H9 (cell line): ENCODE results near the gene FGFR3. TPM values are rescaled to one million over a fixed set of nuclear protein-coding genes. Genes with fewer than 3 reads are reported as not detected.

Experiments
- DNase-seq: peaks from one replicate; pipeline ENCODE4 v3.0.0-alpha.2; 2017
- H2AFZ ChIP-seq: one replicate; pipeline ENCODE4 v1.6.1; 2013; ENCODE audit warnings: mild to moderate bottlenecking, low read length, control low read depth, moderate library complexity
- H2AK5ac ChIP-seq: 2 replicates; pipeline ENCODE4 v1.6.1; 2013; ENCODE audit warnings: low read length, control low read depth, mixed read lengths; ENCODE audit not compliant: insufficient read length
- H2BK120ac ChIP-seq: one replicate; pipeline ENCODE4 v1.6.1; 2013; ENCODE audit warnings: low read depth, mild to moderate bottlenecking, low read length, control low read depth, inconsistent platforms; ENCODE audit not compliant: poor library complexity, severe bottlenecking
- H2BK12ac ChIP-seq: 2 replicates; pipeline ENCODE4 v1.6.1; 2013; ENCODE audit warnings: low read length, control low read depth, mixed read lengths, low read depth; ENCODE audit not compliant: insufficient read length
- H2BK15ac ChIP-seq: 2 replicates; pipeline ENCODE4 v1.6.1; 2013; ENCODE audit warnings: low read depth, low read length, control low read depth
- H2BK20ac ChIP-seq: one replicate; pipeline ENCODE4 v1.6.1; 2013; ENCODE audit warnings: low read depth, mild to moderate bottlenecking, low read length, control low read depth, inconsistent platforms; ENCODE audit not compliant: poor library complexity, severe bottlenecking
- H2BK5ac ChIP-seq: 2 replicates; pipeline ENCODE4 v1.6.1; 2013; ENCODE audit warnings: low read length, control low read depth, mixed read lengths; ENCODE audit not compliant: insufficient read length
- H3K14ac ChIP-seq: 2 replicates; pipeline ENCODE4 v1.6.1; 2013; ENCODE audit warnings: low read length, control low read depth; ENCODE audit not compliant: insufficient read depth
- H3K18ac ChIP-seq: 2 replicates; pipeline ENCODE4 v1.6.1; 2013; ENCODE audit warnings: low read depth, mild to moderate bottlenecking, mixed read lengths, low read length, control low read depth; ENCODE audit not compliant: insufficient read length
- H3K23ac ChIP-seq: 2 replicates; pipeline ENCODE4 v1.6.1; 2013; ENCODE audit warnings: low read length, control low read depth, mixed read lengths, low read depth; ENCODE audit not compliant: insufficient read length
- H3K23me2 ChIP-seq: 2 replicates; pipeline ENCODE4 v1.6.1; 2013; ENCODE audit warnings: low read depth, mild to moderate bottlenecking, mixed read lengths, low read length, control low read depth; ENCODE audit not compliant: insufficient read length, poor library complexity, severe bottlenecking
- H3K27ac ChIP-seq: 2 replicates; pipeline ENCODE4 v1.5.1; 2013; ENCODE audit warnings: low read length, control low read depth, mixed read lengths, low read depth; ENCODE audit not compliant: insufficient read length
- H3K27me3 ChIP-seq: 2 replicates; pipeline ENCODE4 v1.6.1; 2013; ENCODE audit warnings: low read length, control low read depth, inconsistent platforms; ENCODE audit not compliant: insufficient read depth
- H3K4ac ChIP-seq: 2 replicates; pipeline ENCODE4 v1.6.1; 2013; ENCODE audit warnings: low read depth, mild to moderate bottlenecking, control low read depth, inconsistent platforms, low read length, moderate library complexity
- H3K4me1 ChIP-seq: 2 replicates; pipeline ENCODE4 v1.6.1; 2013; ENCODE audit warnings: low read length, control low read depth, inconsistent platforms; ENCODE audit not compliant: insufficient read depth
- H3K4me2 ChIP-seq: 2 replicates; pipeline ENCODE4 v1.6.1; 2013; ENCODE audit warnings: low read length, control low read depth, mixed read lengths; ENCODE audit not compliant: insufficient read length, insufficient read depth
- H3K56ac ChIP-seq: 2 replicates; pipeline ENCODE4 v1.6.1; 2013; ENCODE audit warnings: low read depth, mild to moderate bottlenecking, mixed read lengths, low read length, control low read depth; ENCODE audit not compliant: insufficient read length
- H3K79me1 ChIP-seq: 2 replicates; pipeline ENCODE4 v1.6.1; 2013; ENCODE audit warnings: low read depth, mild to moderate bottlenecking, moderate library complexity, low read length, control low read depth, inconsistent platforms; ENCODE audit not compliant: insufficient read depth, poor library complexity, severe bottlenecking
- H3K79me2 ChIP-seq: 2 replicates; pipeline ENCODE4 v1.6.1; 2013; ENCODE audit warnings: low read length, control low read depth, inconsistent platforms; ENCODE audit not compliant: insufficient read depth
- H3K9ac ChIP-seq: 2 replicates; pipeline ENCODE4 v1.6.1; 2013; ENCODE audit warnings: low read length, control low read depth, mixed read lengths; ENCODE audit not compliant: insufficient read length; ENCODE audit errors: extremely low read depth
- H3K9me3 ChIP-seq: one replicate; pipeline ENCODE4 v1.6.1; 2013; ENCODE audit warnings: low read depth, low read length, inconsistent platforms; ENCODE audit not compliant: control insufficient read depth
- H3T11ph ChIP-seq: one replicate; pipeline ENCODE4 v1.6.1; 2013; ENCODE audit warnings: mild to moderate bottlenecking, low read length, control low read depth, inconsistent platforms
- H4K20me1 ChIP-seq: one replicate; pipeline ENCODE4 v1.6.1; 2013; ENCODE audit not compliant: control insufficient read depth, insufficient read length, insufficient read depth
- H4K5ac ChIP-seq: 2 replicates; pipeline ENCODE4 v1.6.1; 2013; ENCODE audit warnings: low read depth, mild to moderate bottlenecking, mixed read lengths, low read length, control low read depth; ENCODE audit not compliant: insufficient read length
- H4K8ac ChIP-seq: replicated peaks from 2 replicates; pipeline ENCODE4 v1.6.1; 2013; ENCODE audit warnings: low read length, control low read depth, mixed read lengths, low read depth; ENCODE audit not compliant: insufficient read length
- H4K91ac ChIP-seq: 2 replicates; pipeline ENCODE4 v1.6.1; 2013; ENCODE audit warnings: low read depth, mild to moderate bottlenecking, moderate library complexity, mixed read lengths, low read length, control low read depth; ENCODE audit not compliant: insufficient read length
- H3K27ac Mint-ChIP-seq, 3 experiments: 2 replicates in 2 of 3; 3 replicates in 1 of 3; pipeline ENCODE4 v1.8.0; 2020 to 2021; ENCODE audit warnings: mixed read lengths in 3 of 3, mild to moderate bottlenecking in 1 of 3, moderate library complexity in 1 of 3
- H3K27me3 Mint-ChIP-seq: 2 replicates; pipeline ENCODE4 v1.8.0; 2021; ENCODE audit warnings: low read depth, mild to moderate bottlenecking, moderate library complexity, mixed read lengths
- H3K36me3 Mint-ChIP-seq, 3 experiments: 2 replicates in 2 of 3; 3 replicates in 1 of 3; pipeline ENCODE4 v1.8.0; 2020 to 2021; ENCODE audit warnings: low read depth in 3 of 3, mixed read lengths in 3 of 3; ENCODE audit not compliant: insufficient read depth in 1 of 3
- H3K4me1 Mint-ChIP-seq, 2 experiments: 2 replicates each; pipeline ENCODE4 v1.8.0; 2020; ENCODE audit warnings: mixed read lengths in 2 of 2
- H3K4me3 Mint-ChIP-seq, 2 experiments: 2 replicates in 1 of 2; 3 replicates in 1 of 2; pipeline ENCODE4 v1.8.0; 2020 to 2021; ENCODE audit warnings: mild to moderate bottlenecking in 2 of 2, mixed read lengths in 2 of 2, moderate library complexity in 1 of 2
- H3K9me3 Mint-ChIP-seq, 2 experiments: 2 replicates in 1 of 2; 3 replicates in 1 of 2; pipeline ENCODE4 v1.8.0; 2020; ENCODE audit warnings: mild to moderate bottlenecking in 2 of 2, mixed read lengths in 2 of 2, moderate library complexity in 1 of 2
- WGBS: extraction: QIAGEN DNeasy Blood & Tissue Kit; methylation state at CpG from one replicate; pipeline ENCODE4 v1.1.7; 2013; ENCODE audit warnings: missing lambda C conversion rate, low lambda C conversion rate, mixed read lengths; ENCODE audit not compliant: insufficient read length; ENCODE audit errors: extremely low coverage; 5-methylcytosine and 5-hydroxymethylcytosine counted together
- total RNA-seq: library from RNA; stranded (reverse); gene quantifications from 2 replicates; pipeline ENCODE4 v1.2.1, GENCODE V29; 2021
- TF ChIP-seq, protein P1 (sequence below): fragments of 200-600 bp; sonication (generic); conservative IDR thresholded peaks from 3 replicates; pipeline ENCODE4 v1.8.0; 2021; ENCODE audit warnings: antibody characterized with exemption, mild to moderate bottlenecking

Gene FGFR3
- total RNA-seq, 1 experiment from 2014 or later: 75.7 TPM

DNA sequence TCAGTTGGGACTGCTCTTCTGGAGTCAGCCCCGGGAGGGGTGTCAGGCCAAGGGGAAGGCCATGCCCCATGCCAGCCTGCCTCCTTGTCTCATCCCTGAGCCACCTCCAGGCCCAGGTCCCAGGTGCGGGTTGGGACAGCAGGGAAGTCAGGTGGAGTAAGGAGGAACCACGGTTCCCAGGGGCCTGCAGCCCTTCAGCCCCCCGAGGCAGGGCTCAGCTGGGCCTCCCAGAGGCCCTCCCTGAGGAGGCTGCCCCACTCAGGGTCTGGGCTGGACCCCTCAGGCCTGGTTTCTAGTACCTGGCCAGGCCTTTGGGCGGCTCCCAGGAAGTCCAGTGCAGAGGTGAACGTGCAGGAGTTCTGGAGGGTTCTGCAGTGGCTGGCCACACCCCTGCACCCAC is 23.4 kb upstream of the FGFR3 start:
- H3K4me3 Mint-ChIP-seq: no peak overlapping the region
- Histone ChIP-seq H3K27ac (no peak overlapping the region), H3K23ac (no peak overlapping the region), H3K79me1 (no peaks in the 10 kb centered on the region), H4K91ac (no peak overlapping the region), H3K4me2 (no peak overlapping the region), H3T11ph (no peak overlapping the region), H3K23me2 (peaks cover 3% of the 10 kb centered on the region), H4K8ac (no peak overlapping the region), H2BK12ac (no peak overlapping the region), H3K4me1 (no peaks in the 10 kb centered on the region; the same call in 1 of the 2 replicates), H3K56ac (no peak overlapping the region), H4K20me1 (no peaks in the 10 kb centered on the region), H4K5ac (no peak overlapping the region), H3K9ac (no peak overlapping the region), H3K79me2 (no peaks in the 10 kb centered on the region), H3K14ac (no peak overlapping the region), H2AFZ (no peak overlapping the region), H2BK15ac (no peak overlapping the region), H3K27me3 (no peaks in the 10 kb centered on the region), H3K4ac (no peak overlapping the region), H2BK120ac (no peak overlapping the region), H2AK5ac (no peak overlapping the region), H2BK20ac (no peak overlapping the region), H2BK5ac (no peak overlapping the region), H3K9me3 (no peaks in the 10 kb centered on the region), H3K18ac (no peak overlapping the region)
- peaks cover 15% of the 10 kb centered on the region for H3K27me3 Mint-ChIP-seq
- peaks cover 15 to 30% of the 10 kb centered on the region in 2 experiments for H3K4me1 Mint-ChIP-seq
- no peak overlapping the region for H3K27ac Mint-ChIP-seq
- H3K9me3 Mint-ChIP-seq: no peaks in the 10 kb centered on the region
- no peak for DNase-seq
- no peaks in the 10 kb centered on the region for H3K36me3 Mint-ChIP-seq
- TF ChIP-seq, protein P1, sequence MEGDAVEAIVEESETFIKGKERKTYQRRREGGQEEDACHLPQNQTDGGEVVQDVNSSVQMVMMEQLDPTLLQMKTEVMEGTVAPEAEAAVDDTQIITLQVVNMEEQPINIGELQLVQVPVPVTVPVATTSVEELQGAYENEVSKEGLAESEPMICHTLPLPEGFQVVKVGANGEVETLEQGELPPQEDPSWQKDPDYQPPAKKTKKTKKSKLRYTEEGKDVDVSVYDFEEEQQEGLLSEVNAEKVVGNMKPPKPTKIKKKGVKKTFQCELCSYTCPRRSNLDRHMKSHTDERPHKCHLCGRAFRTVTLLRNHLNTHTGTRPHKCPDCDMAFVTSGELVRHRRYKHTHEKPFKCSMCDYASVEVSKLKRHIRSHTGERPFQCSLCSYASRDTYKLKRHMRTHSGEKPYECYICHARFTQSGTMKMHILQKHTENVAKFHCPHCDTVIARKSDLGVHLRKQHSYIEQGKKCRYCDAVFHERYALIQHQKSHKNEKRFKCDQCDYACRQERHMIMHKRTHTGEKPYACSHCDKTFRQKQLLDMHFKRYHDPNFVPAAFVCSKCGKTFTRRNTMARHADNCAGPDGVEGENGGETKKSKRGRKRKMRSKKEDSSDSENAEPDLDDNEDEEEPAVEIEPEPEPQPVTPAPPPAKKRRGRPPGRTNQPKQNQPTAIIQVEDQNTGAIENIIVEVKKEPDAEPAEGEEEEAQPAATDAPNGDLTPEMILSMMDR: no peak
- no CpG with 5 or more reads among the region's 6 CpGs for WGBS
